ENCODE data around the gene ENTR1. TPM values are rescaled to one million over a fixed set of nuclear protein-coding genes. Genes with fewer than 3 reads are reported as not detected.

The ENTR1 gene
- total and polyA plus RNA-seq, 4 donors = 25.5 to 48.4 (median 37.7) TPM

DNA sequence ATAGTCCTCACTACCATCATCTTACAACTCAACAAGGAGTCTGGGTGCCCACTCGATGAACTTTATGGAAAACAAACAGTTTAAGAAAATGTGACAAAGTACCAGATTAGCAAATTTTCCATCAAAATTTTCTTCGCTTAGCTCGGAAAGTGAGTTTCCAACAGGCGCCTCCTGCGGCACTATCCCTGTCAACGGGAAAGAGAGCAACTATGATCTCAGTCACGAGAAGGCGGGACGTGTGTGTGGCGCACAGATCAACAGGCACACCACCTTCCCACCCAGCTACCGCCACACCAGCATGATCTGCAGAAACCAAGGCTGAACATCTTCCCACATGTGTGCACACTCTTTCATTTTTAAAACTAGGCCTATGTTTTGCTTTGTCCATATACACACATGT is 42.9 kb upstream of the ENTR1 start:
- Histone ChIP-seq H3K9ac (ENCODE audit: insufficient read depth in 1 of 2, low read length in 2 of 2) (no peak overlapping the region), H3K4me1 (ENCODE audit: control insufficient read depth in 5 of 5, insufficient read depth in 5 of 5, low read length in 5 of 5) (no peaks in the 10 kb centered on the region), H3K9me3 (ENCODE audit: control insufficient read depth in 4 of 4, insufficient read depth in 3 of 4, low read length in 3 of 4) (no peaks in the 10 kb centered on the region), H3K27me3 (ENCODE audit: control insufficient read depth in 3 of 3, insufficient read depth in 3 of 3, low read length in 2 of 3) (no peaks in the 10 kb centered on the region), H3K36me3 (ENCODE audit: control insufficient read depth in 4 of 4, insufficient read depth in 4 of 4, low read length in 4 of 4) (peaks cover 30 to 69% (median 37%) of the 10 kb centered on the region in 4 donors), H3K4me3 (no peak overlapping the region), H3K27ac (ENCODE audit: low read depth in 1 of 2, low read length in 1 of 2) (no peak overlapping the region)
- TF ChIP-seq, protein P1, sequence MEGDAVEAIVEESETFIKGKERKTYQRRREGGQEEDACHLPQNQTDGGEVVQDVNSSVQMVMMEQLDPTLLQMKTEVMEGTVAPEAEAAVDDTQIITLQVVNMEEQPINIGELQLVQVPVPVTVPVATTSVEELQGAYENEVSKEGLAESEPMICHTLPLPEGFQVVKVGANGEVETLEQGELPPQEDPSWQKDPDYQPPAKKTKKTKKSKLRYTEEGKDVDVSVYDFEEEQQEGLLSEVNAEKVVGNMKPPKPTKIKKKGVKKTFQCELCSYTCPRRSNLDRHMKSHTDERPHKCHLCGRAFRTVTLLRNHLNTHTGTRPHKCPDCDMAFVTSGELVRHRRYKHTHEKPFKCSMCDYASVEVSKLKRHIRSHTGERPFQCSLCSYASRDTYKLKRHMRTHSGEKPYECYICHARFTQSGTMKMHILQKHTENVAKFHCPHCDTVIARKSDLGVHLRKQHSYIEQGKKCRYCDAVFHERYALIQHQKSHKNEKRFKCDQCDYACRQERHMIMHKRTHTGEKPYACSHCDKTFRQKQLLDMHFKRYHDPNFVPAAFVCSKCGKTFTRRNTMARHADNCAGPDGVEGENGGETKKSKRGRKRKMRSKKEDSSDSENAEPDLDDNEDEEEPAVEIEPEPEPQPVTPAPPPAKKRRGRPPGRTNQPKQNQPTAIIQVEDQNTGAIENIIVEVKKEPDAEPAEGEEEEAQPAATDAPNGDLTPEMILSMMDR (IDR thresholded peaks at IDR 0.05; ENCODE audit: control extremely low read depth, extremely low read depth) = no peak
- WGBS, 2 donors = 94 to 97% methylated on average over 11 of the region's 11 CpGs
- ATAC-seq (ENCODE audit: insufficient read depth, low FRiP score) (no peak), DNase-seq (no peak)

DNA sequence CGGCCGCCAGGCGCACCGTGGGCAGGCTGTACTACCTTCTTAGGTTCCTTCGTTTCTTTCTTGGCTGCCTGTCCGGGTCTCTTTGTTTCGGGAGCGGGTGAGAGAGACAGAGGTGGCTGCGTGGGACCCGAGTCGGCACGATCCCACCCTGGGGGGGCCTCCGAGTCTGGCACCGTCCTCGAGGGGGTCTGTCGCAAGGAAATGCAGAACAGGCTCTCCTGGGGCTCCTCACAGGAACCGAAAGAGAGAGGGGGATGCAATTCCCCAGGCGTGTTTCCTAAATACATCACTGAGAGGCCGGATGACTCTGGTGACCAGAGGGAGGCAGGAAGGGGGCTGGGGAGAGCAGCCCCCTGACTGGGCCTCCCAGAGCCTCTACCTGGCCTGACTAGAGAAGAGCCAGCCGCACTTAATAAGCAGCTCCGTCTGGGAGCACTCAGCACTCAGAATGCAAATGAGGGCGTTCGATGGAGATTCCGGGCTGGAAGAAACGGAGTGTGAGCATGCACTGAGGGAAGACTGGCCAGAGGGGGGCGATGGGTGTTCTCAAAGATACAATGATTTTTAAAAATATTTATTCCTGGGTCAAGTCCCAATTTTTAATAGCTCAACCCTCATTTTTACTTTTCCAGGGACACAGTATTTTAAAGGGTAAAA is 40.9 kb upstream of the ENTR1 start:
- Histone ChIP-seq H3K9ac (ENCODE audit: insufficient read depth in 1 of 2, low read length in 2 of 2) (no peak overlapping the region), H3K36me3 (ENCODE audit: control insufficient read depth in 4 of 4, insufficient read depth in 4 of 4, low read length in 4 of 4) (peaks cover 35 to 67% (median 45%) of the 10 kb centered on the region in 4 donors), H3K27me3 (ENCODE audit: control insufficient read depth in 3 of 3, insufficient read depth in 3 of 3, low read length in 2 of 3) (no peaks in the 10 kb centered on the region), H3K4me1 (ENCODE audit: control insufficient read depth in 5 of 5, insufficient read depth in 5 of 5, low read length in 5 of 5) (no peaks in the 10 kb centered on the region), H3K9me3 (ENCODE audit: control insufficient read depth in 4 of 4, insufficient read depth in 3 of 4, low read length in 3 of 4) (no peaks in the 10 kb centered on the region), H3K27ac (ENCODE audit: low read depth in 1 of 2, low read length in 1 of 2) (no peak overlapping the region), H3K4me3 (no peak overlapping the region)
- TF ChIP-seq, protein P1 (IDR thresholded peaks at IDR 0.05; ENCODE audit: control extremely low read depth, extremely low read depth) = no peak
- DNase-seq (no peak), ATAC-seq (ENCODE audit: insufficient read depth, low FRiP score) (no peak)
- 92 to 93% methylated on average over 26 of the region's 26 CpGs for WGBS, 2 donors

DNA sequence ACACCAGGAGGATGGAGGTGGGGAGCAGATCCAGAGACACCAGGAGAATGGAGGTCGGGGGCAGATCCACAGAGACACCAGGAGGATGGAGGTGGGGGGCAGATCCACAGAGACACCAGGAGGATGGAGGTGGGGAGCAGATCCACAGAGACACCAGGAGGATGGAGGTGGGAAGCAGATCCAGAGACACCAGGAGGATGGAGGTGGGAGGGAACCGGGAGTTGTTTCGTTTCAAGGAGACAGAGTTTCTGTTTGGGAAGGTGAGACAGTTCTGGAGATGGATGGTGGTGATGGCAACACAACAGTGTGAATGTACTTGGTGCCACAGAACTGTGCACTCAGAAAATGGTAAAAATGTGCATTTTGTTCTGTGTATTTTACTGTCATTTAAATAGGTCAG is 38.2 kb upstream of the ENTR1 start:
- WGBS, 2 donors = 94 to 95% methylated on average over 3 of the region's 3 CpGs
- TF ChIP-seq, protein P1 (IDR thresholded peaks at IDR 0.05; ENCODE audit: control extremely low read depth, extremely low read depth) = no peak
- DNase-seq = no peak

More for the DNA sequence above, 38.2 kb upstream of the ENTR1 start:
- H3K9me3 ChIP-seq (ENCODE audit: control insufficient read depth in 4 of 4, insufficient read depth in 3 of 4, low read length in 3 of 4) = no peaks in the 10 kb centered on the region
- no peaks in the 10 kb centered on the region for H3K4me1 ChIP-seq (ENCODE audit: control insufficient read depth in 5 of 5, insufficient read depth in 5 of 5, low read length in 5 of 5)
- peaks cover 31 to 60% (median 45%) of the 10 kb centered on the region in 4 donors for H3K36me3 ChIP-seq (ENCODE audit: control insufficient read depth in 4 of 4, insufficient read depth in 4 of 4, low read length in 4 of 4)
- no peak for ATAC-seq (ENCODE audit: insufficient read depth, low FRiP score)
- H3K27ac ChIP-seq (ENCODE audit: low read depth in 1 of 2, low read length in 1 of 2) = no peak overlapping the region
- no peaks in the 10 kb centered on the region for H3K27me3 ChIP-seq (ENCODE audit: control insufficient read depth in 3 of 3, insufficient read depth in 3 of 3, low read length in 2 of 3)
- H3K4me3 ChIP-seq = no peak overlapping the region
- H3K9ac ChIP-seq (ENCODE audit: insufficient read depth in 1 of 2, low read length in 2 of 2) = no peak overlapping the region

Data from lung (tissue), 12 donors.